Glomerular endothelial cell (primary cell): ENCODE data around the gene PCSK9. TPM values are rescaled to one million over a fixed set of nuclear protein-coding genes. Genes with fewer than 3 reads are reported as not detected.
A peak's percentile ranks its signal among the peaks of the same experiment; 100 is the strongest.

Experiments
- DNase-seq: peaks from one replicate; pipeline ENCODE4 v3.0.0-alpha.2; 2011; ENCODE audit warnings: low read depth, low spot score; ENCODE audit errors: extremely low read depth
- total RNA-seq: library from RNA; depleted of rRNA; stranded (reverse); fragments of >200 nt; gene quantifications from 2 replicates; pipeline ENCODE4 v1.2.3, GENCODE V29; 2015

Gene PCSK9
- total RNA-seq, 1 donor from 2014 or later, result 2.6 TPM

- DNase-seq, result no peak
These were observed 3.7 kb downstream of the PCSK9 start for GRCh38 chr1:55043011-55043410.

GRCh38 chr1:55043726-55044125 lies 4.4 kb downstream of the PCSK9 start:
- DNase-seq, result no peak

GRCh38 chr1:55044617-55045397 lies 5.5 kb downstream of the PCSK9 start:
- no peak for DNase-seq

GRCh38 chr1:55045430-55045829 lies 6.1 kb downstream of the PCSK9 start:
- no peak for DNase-seq

- DNase-seq, result no peak
These were observed 7.5 kb downstream of the PCSK9 start for GRCh38 chr1:55046871-55047270.

GRCh38 chr1:55047611-55048010 lies 8.3 kb downstream of the PCSK9 start:
- no peak for DNase-seq

- DNase-seq, result no peak
These were observed 9.3 kb downstream of the PCSK9 start for GRCh38 chr1:55048453-55049270.

GRCh38 chr1:55049271-55049913 lies 10.0 kb downstream of the PCSK9 start:
- no peak for DNase-seq

GRCh38 chr1:55049914-55050278 lies 10.5 kb downstream of the PCSK9 start:
- DNase-seq, result peak; percentile 20

- DNase-seq, result no peak
These were observed 10.9 kb downstream of the PCSK9 start for GRCh38 chr1:55050283-55050682.

GRCh38 chr1:55051169-55051568 lies 11.8 kb downstream of the PCSK9 start:
- DNase-seq, result no peak

GRCh38 chr1:55051621-55052020 lies 12.3 kb downstream of the PCSK9 start:
- DNase-seq, result no peak

GRCh38 chr1:55052221-55053142 lies 13.1 kb downstream of the PCSK9 start:
- DNase-seq, result no peak

- no peak for DNase-seq
These were observed 14.1 kb downstream of the PCSK9 start for GRCh38 chr1:55053265-55053954.

GRCh38 chr1:55054396-55054795 lies 15.0 kb downstream of the PCSK9 start:
- no peak for DNase-seq

GRCh38 chr1:55055084-55055882 lies 15.9 kb downstream of the PCSK9 start:
- DNase-seq, result no peak

GRCh38 chr1:55055951-55056631 lies 16.7 kb downstream of the PCSK9 start:
- no peak for DNase-seq

GRCh38 chr1:55056632-55056992 lies 17.3 kb downstream of the PCSK9 start:
- no peak for DNase-seq
